ENCODE results near the gene IFI35.

DNA sequence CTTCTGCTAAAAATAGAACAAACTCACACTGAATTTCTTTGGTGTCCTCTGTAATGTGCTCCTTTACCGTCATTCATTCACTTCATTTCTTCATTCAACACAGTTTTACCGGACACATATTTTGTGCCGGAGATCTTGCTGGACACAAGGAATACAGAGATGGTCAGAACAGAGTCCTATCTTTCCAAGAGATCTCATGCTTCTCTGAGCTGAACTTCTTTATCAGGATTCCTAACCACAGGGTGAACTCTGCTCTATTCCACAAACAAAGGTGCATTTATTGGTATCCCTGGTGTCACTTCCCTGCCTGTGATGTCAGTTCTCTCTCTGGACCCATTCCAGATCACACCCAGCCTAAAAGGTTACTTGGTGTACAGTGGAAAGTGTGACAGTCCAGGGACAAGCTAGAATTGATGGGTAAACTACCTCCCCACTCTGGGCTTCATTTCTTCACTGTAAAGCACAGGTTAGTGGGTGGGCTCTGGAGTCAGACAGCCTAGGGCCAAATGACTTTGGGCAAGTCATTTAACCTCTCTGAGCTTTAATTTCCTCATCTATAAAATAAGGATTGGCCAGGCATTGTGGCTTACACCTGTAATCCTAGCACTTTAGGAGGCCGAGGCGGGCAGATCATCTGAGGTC lies 4.2 kb downstream of the IFI35 start:
- TF ChIP-seq CTCF (IDR thresholded peaks at IDR 0.05): no peak
- TF ChIP-seq POLR2A (IDR thresholded peaks at IDR 0.05): no peak

Measured in body of pancreas (tissue), 4 donors.